Measurements from ENCODE around the gene GLI3.

Gene GLI3

DNA sequence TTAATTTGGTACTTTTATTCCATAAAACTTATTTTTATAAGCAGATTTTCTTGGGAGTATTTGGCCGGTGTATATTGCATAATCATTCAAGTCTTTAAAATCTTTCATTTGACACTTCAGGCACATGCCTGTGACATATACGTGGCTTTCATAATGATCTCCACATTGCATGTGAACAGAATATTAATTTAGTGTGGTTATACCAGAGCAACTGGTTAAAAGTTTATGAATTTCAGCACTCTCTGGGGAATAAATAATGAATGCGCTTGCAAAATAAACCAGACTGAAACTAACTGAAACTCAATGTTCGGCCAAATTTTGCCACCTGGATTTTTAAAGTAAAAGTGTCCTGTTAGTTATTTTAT is 242.3 kb downstream of the GLI3 start:
- Histone ChIP-seq H3K9ac (ENCODE audit: insufficient read length, low read depth) (no peak overlapping the region), H3K4me3 (ENCODE audit: insufficient read length, low read depth) (no peak overlapping the region), H3K4me1 (ENCODE audit: insufficient read depth, insufficient read length) (no peaks in the 10 kb centered on the region), H3K9me3 (ENCODE audit: insufficient read depth, low read length) (no peaks in the 10 kb centered on the region), H3K27me3 (ENCODE audit: insufficient read depth, insufficient read length) (no peaks in the 10 kb centered on the region), H3K36me3 (ENCODE audit: insufficient read depth, insufficient read length, low read length) (peaks cover 8% of the 10 kb centered on the region)
- DNase-seq (ENCODE audit: low read depth, low spot score): no peak
- no peak for TF ChIP-seq SUZ12 (IDR thresholded peaks at IDR 0.05; ENCODE audit: extremely low read depth, insufficient read depth, insufficient read length)
- TF ChIP-seq YY1 (IDR thresholded peaks at IDR 0.05; ENCODE audit: insufficient read depth, insufficient read length): no peak
- no peak for TF ChIP-seq ZNF274 (IDR thresholded peaks at IDR 0.05; ENCODE audit: low read depth, low read length)

DNA sequence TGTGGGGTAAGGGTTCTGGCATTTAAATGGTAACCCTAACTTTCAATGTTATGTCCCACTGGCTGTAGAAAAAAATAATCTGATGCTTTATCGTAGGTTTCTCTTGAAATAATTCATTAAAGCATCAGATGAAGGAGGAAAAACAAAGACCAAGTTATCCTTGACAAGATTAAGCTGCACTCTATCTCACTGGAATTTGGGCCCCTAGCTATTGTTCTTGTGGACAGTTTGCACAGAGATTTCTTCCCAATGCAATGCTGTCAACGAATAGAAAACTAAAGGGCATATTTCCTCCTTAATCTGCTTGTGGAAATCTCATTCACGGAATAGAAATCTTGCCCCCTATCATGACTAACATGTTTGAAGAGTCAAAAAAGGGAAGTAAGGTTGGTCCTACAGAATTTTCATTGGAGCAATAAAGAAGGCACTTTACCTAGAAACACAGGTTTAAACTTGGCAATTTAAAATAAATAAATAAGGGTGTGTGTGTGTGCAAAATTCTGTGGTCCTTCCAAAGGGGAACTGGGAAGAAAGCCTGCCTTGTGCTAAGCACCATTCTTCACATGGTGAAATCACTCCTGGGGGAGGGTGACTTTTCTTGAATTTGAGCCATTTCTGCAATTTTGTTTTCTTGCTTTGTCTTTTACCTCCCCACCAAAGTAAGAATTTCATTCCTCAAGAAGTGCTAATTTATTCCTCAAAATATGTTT is 242.8 kb downstream of the GLI3 start:
- Histone ChIP-seq H3K36me3 (ENCODE audit: insufficient read depth, insufficient read length, low read length) (peaks cover 6% of the 10 kb centered on the region), H3K27me3 (ENCODE audit: insufficient read depth, insufficient read length) (no peaks in the 10 kb centered on the region), H3K9ac (ENCODE audit: insufficient read length, low read depth) (no peak overlapping the region), H3K4me1 (ENCODE audit: insufficient read depth, insufficient read length) (no peaks in the 10 kb centered on the region), H3K9me3 (ENCODE audit: insufficient read depth, low read length) (no peaks in the 10 kb centered on the region), H3K4me3 (ENCODE audit: insufficient read length, low read depth) (no peak overlapping the region)
- no peak for TF ChIP-seq YY1 (IDR thresholded peaks at IDR 0.05; ENCODE audit: insufficient read depth, insufficient read length)
- TF ChIP-seq SUZ12 (IDR thresholded peaks at IDR 0.05; ENCODE audit: extremely low read depth, insufficient read depth, insufficient read length): no peak
- no peak for TF ChIP-seq ZNF274 (IDR thresholded peaks at IDR 0.05; ENCODE audit: low read depth, low read length)
- no peak for DNase-seq (ENCODE audit: low read depth, low spot score)

DNA sequence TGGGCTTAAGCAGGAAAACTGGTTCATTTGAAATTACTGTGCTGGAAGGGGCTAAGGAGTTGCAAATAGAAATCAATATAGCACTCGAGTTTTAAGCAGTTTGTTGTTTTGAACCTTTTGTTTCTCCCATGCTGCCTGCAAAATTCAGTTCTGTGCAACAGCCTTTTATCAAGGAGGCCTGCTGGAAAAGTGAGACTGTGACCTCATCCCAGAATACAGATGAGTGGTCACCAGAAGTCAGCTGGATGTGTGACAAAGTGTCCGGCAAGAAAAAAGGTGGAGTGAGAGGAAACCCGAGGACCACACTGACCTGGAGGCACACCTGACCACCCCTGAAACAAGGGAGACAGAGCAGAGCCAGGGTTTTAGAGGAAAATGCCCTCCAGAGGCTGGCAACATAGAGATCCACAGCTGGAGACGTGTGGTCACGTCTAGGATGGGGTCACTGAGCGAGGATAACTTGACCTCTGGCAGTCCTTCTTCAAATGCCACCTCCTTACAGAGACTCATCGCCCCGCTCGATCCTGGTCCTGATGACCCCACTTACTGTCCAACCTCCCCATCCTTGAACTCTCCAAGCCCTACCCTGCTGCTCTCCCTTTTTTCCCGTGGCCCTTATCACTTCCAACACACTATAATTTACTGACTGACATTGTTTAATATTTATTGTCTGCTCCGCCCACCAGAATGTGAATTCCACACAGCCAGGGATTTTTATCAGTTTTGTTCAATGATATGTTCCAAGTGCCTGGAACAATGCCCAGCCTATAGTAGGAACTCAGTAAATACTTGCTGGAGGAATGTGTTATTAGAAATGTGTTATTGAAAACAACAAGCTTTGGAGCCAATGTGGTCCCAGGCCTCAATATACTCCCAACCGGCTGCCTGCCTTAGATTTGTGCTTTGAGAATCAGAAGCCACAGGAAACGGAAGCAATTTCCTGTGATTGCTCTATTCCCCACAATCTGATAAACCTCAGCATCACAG is 243.8 kb downstream of the GLI3 start:
- Histone ChIP-seq H3K4me1 (ENCODE audit: insufficient read depth, insufficient read length) (no peaks in the 10 kb centered on the region), H3K4me3 (ENCODE audit: insufficient read length, low read depth) (no peak overlapping the region), H3K9me3 (ENCODE audit: insufficient read depth, low read length) (no peaks in the 10 kb centered on the region), H3K9ac (ENCODE audit: insufficient read length, low read depth) (no peak overlapping the region), H3K36me3 (ENCODE audit: insufficient read depth, insufficient read length, low read length) (peaks cover 7% of the 10 kb centered on the region), H3K27me3 (ENCODE audit: insufficient read depth, insufficient read length) (no peaks in the 10 kb centered on the region)
- DNase-seq (ENCODE audit: low read depth, low spot score): no peak
- no peak for TF ChIP-seq SUZ12 (IDR thresholded peaks at IDR 0.05; ENCODE audit: extremely low read depth, insufficient read depth, insufficient read length)
- no peak for TF ChIP-seq ZNF274 (IDR thresholded peaks at IDR 0.05; ENCODE audit: low read depth, low read length)
- no peak for TF ChIP-seq YY1 (IDR thresholded peaks at IDR 0.05; ENCODE audit: insufficient read depth, insufficient read length)

DNA sequence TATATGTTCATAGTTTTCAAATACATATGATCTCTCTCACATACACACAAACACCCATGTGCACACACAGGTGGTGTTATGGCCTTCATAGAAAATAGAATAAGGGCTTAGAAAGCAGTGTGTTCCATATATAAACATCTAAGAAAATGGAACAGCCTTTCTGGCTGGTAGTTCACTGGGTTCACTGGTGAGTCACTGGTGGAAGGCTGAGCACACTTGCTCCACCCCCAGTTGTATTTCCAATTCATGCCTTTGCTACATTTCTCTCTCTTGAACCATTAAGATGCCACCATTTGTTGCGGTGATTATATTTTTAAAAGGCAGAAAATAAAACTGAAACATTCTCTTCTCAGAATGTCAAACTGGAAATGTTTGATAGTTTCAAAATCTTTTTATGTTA is 252.1 kb downstream of the GLI3 start:
- DNase-seq (ENCODE audit: low read depth, low spot score): no peak
- H3K36me3 ChIP-seq (ENCODE audit: insufficient read depth, insufficient read length, low read length): peaks cover 9% of the 10 kb centered on the region
- no peaks in the 10 kb centered on the region for H3K9me3 ChIP-seq (ENCODE audit: insufficient read depth, low read length)
- H3K4me3 ChIP-seq (ENCODE audit: insufficient read length, low read depth): no peak overlapping the region
- no peak overlapping the region for H3K9ac ChIP-seq (ENCODE audit: insufficient read length, low read depth)
- H3K27me3 ChIP-seq (ENCODE audit: insufficient read depth, insufficient read length): no peaks in the 10 kb centered on the region
- TF ChIP-seq ZNF274 (IDR thresholded peaks at IDR 0.05; ENCODE audit: low read depth, low read length) (no peak), YY1 (IDR thresholded peaks at IDR 0.05; ENCODE audit: insufficient read depth, insufficient read length) (no peak), SUZ12 (IDR thresholded peaks at IDR 0.05; ENCODE audit: extremely low read depth, insufficient read depth, insufficient read length) (no peak)
- H3K4me1 ChIP-seq (ENCODE audit: insufficient read depth, insufficient read length): no peaks in the 10 kb centered on the region

DNA sequence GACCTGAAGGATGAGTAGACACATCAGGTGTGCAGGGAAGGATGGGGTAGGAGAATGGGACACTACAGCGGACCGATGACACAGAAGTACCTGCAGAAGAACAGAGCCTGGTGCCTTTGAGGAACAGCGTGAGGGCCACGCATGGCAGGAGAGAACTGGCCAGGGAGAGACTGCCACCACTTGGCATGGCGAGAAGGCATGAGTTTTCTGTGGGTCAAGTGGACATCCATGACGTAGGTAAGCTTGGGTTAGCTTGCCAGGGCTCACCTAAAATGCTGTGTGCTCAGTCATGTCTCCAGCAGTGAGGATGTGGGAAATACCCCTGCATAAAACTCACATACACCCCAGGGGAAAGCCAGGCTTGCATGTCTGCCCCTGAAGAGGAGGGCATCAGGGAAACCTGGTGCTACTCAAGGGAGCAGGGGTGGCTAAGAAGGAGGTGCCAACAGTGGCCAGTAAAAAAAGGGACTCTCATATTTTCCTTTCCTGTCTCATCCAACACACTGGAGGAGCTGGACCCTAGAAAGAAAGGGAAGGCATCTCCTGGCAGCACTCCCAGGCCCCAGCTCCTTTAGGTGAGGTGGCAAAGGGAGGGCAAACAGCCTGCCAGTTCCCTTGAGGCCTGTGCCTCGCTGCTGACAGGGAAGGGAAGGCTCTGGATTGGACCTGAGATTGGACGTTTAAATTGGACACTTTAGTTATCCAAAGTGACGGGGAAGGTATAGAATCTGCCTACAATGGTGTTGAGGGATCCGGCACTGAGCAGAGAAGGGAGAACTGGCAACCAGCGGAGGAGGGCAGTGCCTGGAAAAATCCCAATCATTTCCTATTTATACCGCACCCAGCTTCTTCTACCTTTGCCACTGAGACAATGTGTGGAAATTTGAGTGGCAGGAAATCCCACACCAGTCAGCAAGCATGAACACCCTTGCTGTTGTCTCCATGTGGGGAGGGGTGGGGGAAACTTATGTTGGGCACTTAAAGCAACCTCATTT is 255.7 kb downstream of the GLI3 start:
- Histone ChIP-seq H3K4me1 (ENCODE audit: insufficient read depth, insufficient read length) (peaks cover 2% of the 10 kb centered on the region), H3K27me3 (ENCODE audit: insufficient read depth, insufficient read length) (no peaks in the 10 kb centered on the region), H3K9ac (ENCODE audit: insufficient read length, low read depth) (no peak overlapping the region), H3K9me3 (ENCODE audit: insufficient read depth, low read length) (no peaks in the 10 kb centered on the region), H3K36me3 (ENCODE audit: insufficient read depth, insufficient read length, low read length) (peaks cover 23% of the 10 kb centered on the region), H3K4me3 (ENCODE audit: insufficient read length, low read depth) (no peak overlapping the region)
- no peak for TF ChIP-seq YY1 (IDR thresholded peaks at IDR 0.05; ENCODE audit: insufficient read depth, insufficient read length)
- no peak for TF ChIP-seq SUZ12 (IDR thresholded peaks at IDR 0.05; ENCODE audit: extremely low read depth, insufficient read depth, insufficient read length)
- no peak for TF ChIP-seq ZNF274 (IDR thresholded peaks at IDR 0.05; ENCODE audit: low read depth, low read length)
- DNase-seq (ENCODE audit: low read depth, low spot score): no peak

DNA sequence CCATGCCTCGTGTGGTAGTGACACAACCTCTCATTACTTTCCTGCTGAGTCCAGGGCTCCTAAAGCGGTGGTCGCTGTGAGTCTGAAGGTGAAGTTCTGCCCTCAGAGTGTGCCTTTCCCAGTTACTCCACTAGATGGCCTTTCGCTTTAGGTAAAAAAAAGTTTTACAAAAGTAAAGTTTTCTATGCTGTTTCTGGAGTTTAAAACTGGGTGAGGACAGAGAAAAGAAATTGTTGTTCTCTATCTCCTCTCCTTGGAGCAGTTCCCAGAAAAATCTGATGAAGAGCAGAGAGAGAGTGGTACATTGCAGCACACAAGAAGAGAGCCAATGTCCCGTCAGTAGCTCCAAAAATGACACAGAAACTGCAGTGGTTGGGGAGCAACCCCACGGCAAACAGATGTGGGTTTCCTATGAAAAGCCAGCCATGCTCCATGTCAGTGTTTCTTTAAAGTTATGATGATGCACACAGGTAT is 257.1 kb downstream of the GLI3 start:
- H3K9me3 ChIP-seq (ENCODE audit: insufficient read depth, low read length): no peaks in the 10 kb centered on the region
- no peak overlapping the region for H3K9ac ChIP-seq (ENCODE audit: insufficient read length, low read depth)
- peaks cover 30% of the 10 kb centered on the region for H3K36me3 ChIP-seq (ENCODE audit: insufficient read depth, insufficient read length, low read length)
- DNase-seq (ENCODE audit: low read depth, low spot score): peak; percentile 65
- TF ChIP-seq ZNF274 (IDR thresholded peaks at IDR 0.05; ENCODE audit: low read depth, low read length): no peak
- TF ChIP-seq YY1 (IDR thresholded peaks at IDR 0.05; ENCODE audit: insufficient read depth, insufficient read length): no peak
- TF ChIP-seq SUZ12 (IDR thresholded peaks at IDR 0.05; ENCODE audit: extremely low read depth, insufficient read depth, insufficient read length): no peak
- no peak overlapping the region for H3K4me3 ChIP-seq (ENCODE audit: insufficient read length, low read depth)
- H3K27me3 ChIP-seq (ENCODE audit: insufficient read depth, insufficient read length): no peaks in the 10 kb centered on the region
- peaks cover 2% of the 10 kb centered on the region for H3K4me1 ChIP-seq (ENCODE audit: insufficient read depth, insufficient read length)
